ENCODE measurements around the gene IRF4. TPM values are rescaled to one million over a fixed set of nuclear protein-coding genes. Genes with fewer than 3 reads are reported as not detected.

Gene IRF4
- total RNA-seq, 1 donor from 2014 or later, result not detected

DNA sequence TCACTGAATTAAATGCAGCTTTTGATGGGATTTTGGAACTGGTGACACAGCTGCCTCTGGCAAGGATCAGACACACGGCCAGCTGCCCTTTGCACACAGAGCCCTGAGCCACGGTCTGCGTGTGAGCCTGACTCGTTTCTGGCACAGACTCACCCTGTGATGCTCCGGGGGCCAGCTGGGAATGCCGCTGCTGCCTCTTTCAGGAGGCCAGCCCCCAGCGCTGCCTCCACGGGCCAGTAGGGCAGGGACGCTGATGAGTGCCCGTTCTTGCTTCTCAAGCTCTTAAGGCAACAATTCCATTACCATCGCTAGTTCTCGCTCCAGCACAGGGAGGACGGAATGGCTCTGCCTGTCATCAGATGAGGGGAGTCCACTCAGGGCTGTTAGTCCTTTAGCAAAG, 61.6 kb downstream of the IRF4 start:
- H3K4me1 Mint-ChIP-seq (ENCODE audit: unreplicated experiment), result no peaks in the 10 kb centered on the region
- no peak overlapping the region for H3K27ac Mint-ChIP-seq (ENCODE audit: unreplicated experiment)
- H3K4me3 Mint-ChIP-seq (ENCODE audit: unreplicated experiment), result no peak overlapping the region
- H3K27me3 Mint-ChIP-seq (ENCODE audit: unreplicated experiment), result peaks cover 11% of the 10 kb centered on the region
- TF ChIP-seq, protein P1, sequence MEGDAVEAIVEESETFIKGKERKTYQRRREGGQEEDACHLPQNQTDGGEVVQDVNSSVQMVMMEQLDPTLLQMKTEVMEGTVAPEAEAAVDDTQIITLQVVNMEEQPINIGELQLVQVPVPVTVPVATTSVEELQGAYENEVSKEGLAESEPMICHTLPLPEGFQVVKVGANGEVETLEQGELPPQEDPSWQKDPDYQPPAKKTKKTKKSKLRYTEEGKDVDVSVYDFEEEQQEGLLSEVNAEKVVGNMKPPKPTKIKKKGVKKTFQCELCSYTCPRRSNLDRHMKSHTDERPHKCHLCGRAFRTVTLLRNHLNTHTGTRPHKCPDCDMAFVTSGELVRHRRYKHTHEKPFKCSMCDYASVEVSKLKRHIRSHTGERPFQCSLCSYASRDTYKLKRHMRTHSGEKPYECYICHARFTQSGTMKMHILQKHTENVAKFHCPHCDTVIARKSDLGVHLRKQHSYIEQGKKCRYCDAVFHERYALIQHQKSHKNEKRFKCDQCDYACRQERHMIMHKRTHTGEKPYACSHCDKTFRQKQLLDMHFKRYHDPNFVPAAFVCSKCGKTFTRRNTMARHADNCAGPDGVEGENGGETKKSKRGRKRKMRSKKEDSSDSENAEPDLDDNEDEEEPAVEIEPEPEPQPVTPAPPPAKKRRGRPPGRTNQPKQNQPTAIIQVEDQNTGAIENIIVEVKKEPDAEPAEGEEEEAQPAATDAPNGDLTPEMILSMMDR (IDR thresholded peaks at IDR 0.05), result no peak
- no peak for DNase-seq (ENCODE audit: extremely low spot score, unreplicated experiment)
- H3K36me3 Mint-ChIP-seq (ENCODE audit: unreplicated experiment), result no peaks in the 10 kb centered on the region
- peaks cover 9% of the 10 kb centered on the region for H3K9me3 Mint-ChIP-seq (ENCODE audit: unreplicated experiment)

DNA sequence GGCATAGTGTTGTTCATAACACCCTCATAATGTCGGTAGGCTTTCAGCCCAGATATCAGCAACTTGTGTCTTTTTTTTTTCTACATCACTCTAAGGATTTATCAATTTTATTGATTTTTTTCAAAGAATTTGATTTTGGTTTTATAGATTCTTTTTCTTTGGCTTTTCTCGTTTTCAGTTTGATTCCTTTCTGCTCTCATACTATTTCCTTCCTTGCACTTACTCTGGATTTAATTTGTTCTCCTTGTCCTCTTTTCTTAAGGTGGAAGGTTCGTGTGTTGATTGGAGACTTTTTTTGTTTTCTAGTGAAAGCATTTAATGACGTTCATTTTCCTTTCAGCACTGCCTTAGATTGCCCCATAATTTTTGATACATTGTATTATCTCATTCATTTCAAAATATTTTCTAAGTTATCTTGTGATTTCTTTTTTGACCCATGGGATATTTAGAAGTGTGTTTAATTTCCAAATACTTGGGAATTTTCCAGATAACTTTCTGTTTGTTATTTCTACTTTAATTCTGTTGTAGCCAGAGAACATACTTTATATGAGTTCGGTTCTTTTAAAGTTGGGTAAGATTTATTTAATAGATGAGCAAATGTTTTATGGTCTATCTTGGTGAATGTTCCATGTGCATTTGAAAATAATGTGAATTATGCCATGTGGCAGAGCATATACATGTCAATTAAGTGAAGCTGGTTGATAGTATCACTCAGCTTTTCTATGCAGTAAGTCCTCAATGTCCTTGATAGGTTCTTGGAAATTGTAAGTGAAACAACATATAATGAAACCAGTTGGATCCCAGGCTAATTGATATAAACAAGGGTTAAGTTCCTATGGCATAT, 62.8 kb downstream of the IRF4 start:
- Mint-ChIP-seq H3K36me3 (ENCODE audit: unreplicated experiment) (no peaks in the 10 kb centered on the region), H3K4me1 (ENCODE audit: unreplicated experiment) (no peaks in the 10 kb centered on the region), H3K27me3 (ENCODE audit: unreplicated experiment) (peaks cover 14% of the 10 kb centered on the region), H3K4me3 (ENCODE audit: unreplicated experiment) (no peak overlapping the region), H3K9me3 (ENCODE audit: unreplicated experiment) (peaks cover 11% of the 10 kb centered on the region), H3K27ac (ENCODE audit: unreplicated experiment) (no peak overlapping the region)
- DNase-seq (ENCODE audit: extremely low spot score, unreplicated experiment), result no peak
- TF ChIP-seq, protein P1 (IDR thresholded peaks at IDR 0.05), result no peak

DNA sequence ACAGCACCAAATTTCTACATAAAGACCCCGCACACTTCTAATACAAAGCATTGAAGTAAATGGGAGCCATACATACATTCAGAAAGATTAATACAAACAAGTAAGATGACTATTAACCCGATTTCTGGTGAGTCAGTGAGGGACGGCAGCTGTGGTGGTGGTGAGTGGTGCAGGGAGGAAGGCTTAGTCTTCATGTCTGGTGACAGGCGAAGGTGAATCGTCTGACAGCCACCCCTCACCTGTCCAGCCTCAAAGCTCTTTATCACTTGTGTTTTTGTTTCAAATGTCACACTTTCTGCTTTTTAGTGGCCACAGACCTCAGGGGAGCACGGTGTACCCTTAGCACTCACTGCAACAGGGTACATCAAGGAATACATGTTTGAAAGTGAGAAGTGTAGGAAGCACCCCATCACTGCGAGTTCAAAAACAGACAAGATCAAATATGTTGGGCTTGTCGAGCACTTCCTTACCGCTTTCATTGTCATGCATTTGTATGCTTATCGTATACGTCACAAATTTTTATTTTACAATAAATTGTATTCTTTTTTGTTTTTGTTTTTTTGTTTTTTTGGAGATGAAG, 63.5 kb downstream of the IRF4 start:
- Mint-ChIP-seq H3K27me3 (ENCODE audit: unreplicated experiment) (peaks cover 20% of the 10 kb centered on the region), H3K27ac (ENCODE audit: unreplicated experiment) (no peak overlapping the region), H3K4me1 (ENCODE audit: unreplicated experiment) (no peaks in the 10 kb centered on the region), H3K9me3 (ENCODE audit: unreplicated experiment) (peaks cover 11% of the 10 kb centered on the region), H3K4me3 (ENCODE audit: unreplicated experiment) (no peak overlapping the region), H3K36me3 (ENCODE audit: unreplicated experiment) (no peaks in the 10 kb centered on the region)
- peak; percentile 34 for DNase-seq (ENCODE audit: extremely low spot score, unreplicated experiment)
- TF ChIP-seq, protein P1 (IDR thresholded peaks at IDR 0.05), result no peak

DNA sequence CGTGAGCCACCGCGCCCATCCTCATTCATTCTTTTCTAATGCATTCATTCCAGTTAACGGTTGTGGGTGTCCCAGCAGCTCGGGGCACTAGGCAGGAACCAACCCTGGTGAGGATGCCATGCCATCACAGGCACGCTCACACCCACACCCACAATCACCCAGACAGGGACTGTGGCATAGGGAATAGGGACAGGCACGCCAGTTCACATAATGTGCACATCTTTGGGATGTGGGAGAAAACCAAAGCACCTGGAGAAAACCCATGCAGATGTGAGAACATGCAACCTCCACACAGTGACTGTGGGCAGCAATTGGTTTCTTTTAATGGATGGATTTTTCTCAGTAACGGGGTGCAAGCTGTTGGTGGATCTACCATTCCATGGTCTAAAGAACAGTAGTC, 64.3 kb downstream of the IRF4 start:
- Mint-ChIP-seq H3K27ac (ENCODE audit: unreplicated experiment) (no peak overlapping the region), H3K4me3 (ENCODE audit: unreplicated experiment) (no peak overlapping the region), H3K27me3 (ENCODE audit: unreplicated experiment) (peaks cover 27% of the 10 kb centered on the region), H3K4me1 (ENCODE audit: unreplicated experiment) (no peaks in the 10 kb centered on the region), H3K9me3 (ENCODE audit: unreplicated experiment) (peaks cover 11% of the 10 kb centered on the region), H3K36me3 (ENCODE audit: unreplicated experiment) (no peaks in the 10 kb centered on the region)
- TF ChIP-seq, protein P1 (IDR thresholded peaks at IDR 0.05), result no peak
- no peak for DNase-seq (ENCODE audit: extremely low spot score, unreplicated experiment)

DNA sequence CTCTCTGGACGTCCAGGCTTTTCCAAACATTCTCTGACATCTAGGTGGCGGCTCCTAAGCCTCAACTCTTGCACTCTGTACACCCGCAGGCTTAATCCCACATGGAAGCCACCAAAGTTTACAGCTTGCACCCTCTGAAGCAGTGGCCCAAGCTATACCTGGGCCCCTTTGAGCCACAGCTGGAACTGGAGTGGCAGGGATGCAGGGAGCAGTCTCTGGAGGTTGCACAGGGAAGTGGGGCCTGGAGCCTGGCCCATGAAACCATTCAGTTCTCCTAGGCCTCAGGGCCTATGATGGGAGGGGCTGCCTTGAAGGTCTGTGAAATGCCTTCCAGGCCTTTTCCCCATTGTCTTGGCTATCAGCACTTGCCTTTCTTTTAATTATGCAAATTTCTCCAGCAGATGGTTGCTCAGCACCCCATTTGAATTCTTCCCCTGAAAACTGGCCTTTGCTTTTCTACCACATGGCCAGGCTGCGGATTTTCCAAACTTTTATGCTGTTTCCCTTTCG, 64.9 kb downstream of the IRF4 start:
- no peak overlapping the region for H3K27ac Mint-ChIP-seq (ENCODE audit: unreplicated experiment)
- H3K27me3 Mint-ChIP-seq (ENCODE audit: unreplicated experiment), result peaks cover 31% of the 10 kb centered on the region
- H3K36me3 Mint-ChIP-seq (ENCODE audit: unreplicated experiment), result no peaks in the 10 kb centered on the region
- peak; percentile 56 for DNase-seq (ENCODE audit: extremely low spot score, unreplicated experiment)
- TF ChIP-seq, protein P1 (IDR thresholded peaks at IDR 0.05), result no peak
- no peak overlapping the region for H3K4me3 Mint-ChIP-seq (ENCODE audit: unreplicated experiment)
- H3K4me1 Mint-ChIP-seq (ENCODE audit: unreplicated experiment), result no peaks in the 10 kb centered on the region
- H3K9me3 Mint-ChIP-seq (ENCODE audit: unreplicated experiment), result peaks cover 11% of the 10 kb centered on the region
